Vagina (tissue), 2 donors: ENCODE results near the gene CA5A. TPM values are rescaled to one million over a fixed set of nuclear protein-coding genes. Genes with fewer than 3 reads are reported as not detected.

ENCODE experiments used
- DNase-seq, 2 donors: peaks; one replicate each; pipeline ENCODE4 v3.0.0-alpha.2; 2017; ENCODE audit errors: extremely low spot score in 2 of 2
- H3K27ac ChIP-seq: fragments of 200-600 bp; sonication (generic); one replicate; pipeline ENCODE4 v1.5.1; 2019
- H3K27me3 ChIP-seq: fragments of 200-600 bp; sonication (generic); one replicate; pipeline ENCODE4 v1.5.1; 2019
- H3K36me3 ChIP-seq, 2 donors: fragments of 200-600 bp; sonication (generic); one replicate each; pipeline ENCODE4 v1.5.1; 2017 to 2019
- H3K4me1 ChIP-seq: fragments of 200-600 bp; sonication (generic); one replicate; pipeline ENCODE4 v1.5.1; 2019
- H3K4me3 ChIP-seq, 2 donors: fragments of 200-600 bp; sonication (generic); 1 replicate in 1 of 2; 2 replicates in 1 of 2; pipeline ENCODE4 v1.5.1; 2016 to 2019
- H3K9me3 ChIP-seq: fragments of 200-600 bp; sonication (generic); one replicate; pipeline ENCODE4 v1.5.1; 2019
- POLR2A ChIP-seq, 2 donors: fragments of 450-650 bp; IDR thresholded peaks; one replicate each; pipeline ENCODE4 v1.6.1; 2017; ENCODE audit warnings: antibody characterized with exemption in 2 of 2, mild to moderate bottlenecking in 2 of 2, moderate library complexity in 2 of 2
- POLR2AphosphoS5 ChIP-seq, 2 donors: sonication (generic); formaldehyde crosslinking; IDR thresholded peaks; one replicate each; pipeline ENCODE4 v1.9.0; 2017; ENCODE audit warnings: antibody characterized with exemption in 2 of 2, mild to moderate bottlenecking in 2 of 2, low read depth in 1 of 2; ENCODE audit not compliant: insufficient read depth in 1 of 2
- intact Hi-C: fragments of 100-400 bp; cut with DNase I; formaldehyde crosslinking; loops from one replicate; pipeline ENCODE4 v1.15.1; 2023
- total RNA-seq: library from RNA; depleted of rRNA; stranded (reverse); fragments of >200 nt; gene quantifications from one replicate; pipeline ENCODE4 v1.2.3, GENCODE V29; 2016
- TF ChIP-seq, protein P1 (sequence below), 3 experiments: fragments of 450-650 bp in 2 of 3; fragments of 200-600 bp in 1 of 3; sonication (generic) in 1 of 3; IDR thresholded peaks; one replicate each; pipeline ENCODE4 v1.5.1; 2017 to 2019; ENCODE audit warnings: antibody characterized with exemption in 3 of 3, mild to moderate bottlenecking in 2 of 3, moderate library complexity in 2 of 3

CA5A gene
- total RNA-seq, 1 donor from 2014 or later = not detected

DNA sequence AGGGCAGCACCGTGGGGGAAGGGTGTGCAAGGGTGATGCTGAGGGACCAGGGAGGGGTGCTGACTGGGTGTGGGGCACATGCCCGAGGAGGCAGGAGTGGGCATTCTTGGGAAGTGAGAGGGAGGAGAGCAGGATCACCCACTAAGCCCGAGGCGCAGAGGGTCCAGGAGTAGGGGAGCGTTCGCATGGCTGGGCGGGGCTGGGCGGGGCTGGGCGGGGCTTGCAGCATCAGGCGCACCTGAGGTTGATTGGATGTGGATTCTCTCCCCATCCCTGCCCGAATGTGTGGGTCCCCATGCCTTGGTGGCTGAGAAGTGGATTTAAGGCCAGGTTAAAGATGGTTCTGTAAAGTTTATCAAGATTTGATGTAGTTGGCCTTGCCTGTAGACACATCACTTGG is 29.1 kb upstream of the CA5A start:
- Histone ChIP-seq H3K36me3 (no peaks in the 10 kb centered on the region), H3K27me3 (no peaks in the 10 kb centered on the region), H3K9me3 (no peaks in the 10 kb centered on the region), H3K4me1 (peaks cover 44% of the 10 kb centered on the region), H3K4me3 (no peak overlapping the region), H3K27ac (peak overlapping the region; percentile 70)
- intact Hi-C loops = no loop called here
- DNase-seq = no peak
- TF ChIP-seq POLR2AphosphoS5 (IDR thresholded peaks at IDR 0.05; ENCODE audit: insufficient read depth in 1 of 2, low read depth in 1 of 2) (no peak), POLR2A (IDR thresholded peaks at IDR 0.05) (no peak)
- TF ChIP-seq, protein P1, sequence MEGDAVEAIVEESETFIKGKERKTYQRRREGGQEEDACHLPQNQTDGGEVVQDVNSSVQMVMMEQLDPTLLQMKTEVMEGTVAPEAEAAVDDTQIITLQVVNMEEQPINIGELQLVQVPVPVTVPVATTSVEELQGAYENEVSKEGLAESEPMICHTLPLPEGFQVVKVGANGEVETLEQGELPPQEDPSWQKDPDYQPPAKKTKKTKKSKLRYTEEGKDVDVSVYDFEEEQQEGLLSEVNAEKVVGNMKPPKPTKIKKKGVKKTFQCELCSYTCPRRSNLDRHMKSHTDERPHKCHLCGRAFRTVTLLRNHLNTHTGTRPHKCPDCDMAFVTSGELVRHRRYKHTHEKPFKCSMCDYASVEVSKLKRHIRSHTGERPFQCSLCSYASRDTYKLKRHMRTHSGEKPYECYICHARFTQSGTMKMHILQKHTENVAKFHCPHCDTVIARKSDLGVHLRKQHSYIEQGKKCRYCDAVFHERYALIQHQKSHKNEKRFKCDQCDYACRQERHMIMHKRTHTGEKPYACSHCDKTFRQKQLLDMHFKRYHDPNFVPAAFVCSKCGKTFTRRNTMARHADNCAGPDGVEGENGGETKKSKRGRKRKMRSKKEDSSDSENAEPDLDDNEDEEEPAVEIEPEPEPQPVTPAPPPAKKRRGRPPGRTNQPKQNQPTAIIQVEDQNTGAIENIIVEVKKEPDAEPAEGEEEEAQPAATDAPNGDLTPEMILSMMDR (IDR thresholded peaks at IDR 0.05) = no peak

DNA sequence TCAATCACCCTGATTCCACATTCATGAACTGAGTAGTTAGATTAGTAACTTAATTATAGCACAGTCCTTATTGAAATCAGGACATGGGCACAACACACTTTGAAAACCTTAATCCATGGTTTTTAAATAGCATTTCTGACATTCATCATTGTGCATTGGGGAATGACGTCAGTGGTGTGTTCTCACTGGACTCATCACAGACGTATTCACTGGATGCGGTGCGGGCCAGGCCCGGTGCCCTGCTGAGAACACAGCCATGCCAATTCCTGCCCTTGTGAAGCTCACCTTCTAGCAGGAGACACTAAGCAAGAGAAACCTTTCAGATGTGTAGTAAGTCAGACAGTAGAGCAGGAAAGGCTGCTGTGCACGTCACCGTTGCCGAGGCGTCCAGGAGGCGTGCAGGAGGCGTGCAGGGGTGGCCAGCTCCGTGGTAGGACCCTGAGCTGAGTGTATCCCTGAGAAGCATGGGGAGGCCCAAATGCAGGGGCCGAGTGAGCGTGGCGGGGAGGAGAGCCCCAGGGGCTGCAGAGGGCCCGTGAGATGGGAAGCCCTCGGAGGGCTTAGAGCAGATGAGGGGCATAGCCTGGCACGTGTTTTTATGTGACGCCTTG is 27.8 kb upstream of the CA5A start:
- Histone ChIP-seq H3K36me3 (no peaks in the 10 kb centered on the region), H3K27me3 (no peaks in the 10 kb centered on the region), H3K27ac (no peak overlapping the region), H3K9me3 (no peaks in the 10 kb centered on the region), H3K4me3 (no peak overlapping the region), H3K4me1 (peaks cover 46% of the 10 kb centered on the region)
- TF ChIP-seq POLR2AphosphoS5 (IDR thresholded peaks at IDR 0.05; ENCODE audit: insufficient read depth in 1 of 2, low read depth in 1 of 2) (no peak), POLR2A (IDR thresholded peaks at IDR 0.05) (no peak)
- TF ChIP-seq, protein P1 (IDR thresholded peaks at IDR 0.05) = no peak
- intact Hi-C loops = no loop called here
- no peak for DNase-seq

DNA sequence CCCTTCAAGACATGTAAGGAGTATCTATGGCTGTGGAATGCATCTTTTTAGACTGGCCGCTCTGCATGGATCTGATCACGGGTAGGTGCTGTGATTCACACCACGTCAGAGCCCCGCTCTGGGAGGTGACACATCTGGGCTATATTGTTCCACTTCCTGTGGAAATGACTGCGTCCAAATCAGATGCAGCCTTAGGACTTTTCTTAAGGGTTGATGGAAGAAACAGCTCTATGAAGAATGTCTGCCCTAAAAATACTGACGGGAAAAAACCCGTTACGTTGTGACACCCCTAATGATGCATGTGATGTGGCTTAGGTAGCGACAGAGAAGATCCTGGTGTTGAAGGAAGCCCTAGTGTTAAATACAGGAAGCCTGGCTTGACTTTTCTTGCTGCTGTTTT is 27.1 kb upstream of the CA5A start:
- DNase-seq = no peak
- Histone ChIP-seq H3K4me3 (no peak overlapping the region), H3K27me3 (no peaks in the 10 kb centered on the region), H3K27ac (no peak overlapping the region), H3K36me3 (no peaks in the 10 kb centered on the region), H3K9me3 (no peaks in the 10 kb centered on the region), H3K4me1 (peaks cover 51% of the 10 kb centered on the region)
- intact Hi-C loops = no loop called here
- TF ChIP-seq POLR2A (IDR thresholded peaks at IDR 0.05) (no peak), POLR2AphosphoS5 (IDR thresholded peaks at IDR 0.05; ENCODE audit: insufficient read depth in 1 of 2, low read depth in 1 of 2) (no peak)
- TF ChIP-seq, protein P1 (IDR thresholded peaks at IDR 0.05) = no peak

DNA sequence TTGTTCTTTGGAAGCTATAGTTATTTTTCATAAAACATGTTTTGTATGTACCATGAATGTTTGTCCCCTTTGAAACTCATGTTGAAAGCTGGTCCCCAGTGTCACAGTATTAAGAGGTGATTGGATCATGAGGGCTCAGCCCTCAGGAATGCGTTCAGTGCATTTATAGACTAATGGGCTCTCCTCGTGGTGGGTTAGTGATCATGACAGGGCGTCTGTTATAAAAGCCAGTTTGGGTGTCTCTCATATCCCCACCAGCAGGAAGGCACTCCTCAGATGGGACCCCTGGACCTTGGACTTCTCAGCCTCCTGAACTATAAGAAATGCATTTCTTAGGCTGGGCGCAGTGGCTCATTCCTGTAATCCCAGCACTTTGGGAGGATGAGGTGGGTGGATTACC is 25.3 kb upstream of the CA5A start:
- no peak overlapping the region for H3K4me3 ChIP-seq
- H3K9me3 ChIP-seq = no peaks in the 10 kb centered on the region
- H3K27ac ChIP-seq = no peak overlapping the region
- no peak for TF ChIP-seq POLR2A (IDR thresholded peaks at IDR 0.05)
- no peak for TF ChIP-seq POLR2AphosphoS5 (IDR thresholded peaks at IDR 0.05; ENCODE audit: insufficient read depth in 1 of 2, low read depth in 1 of 2)
- TF ChIP-seq, protein P1 (IDR thresholded peaks at IDR 0.05) = no peak
- DNase-seq = no peak
- H3K4me1 ChIP-seq = peaks cover 45% of the 10 kb centered on the region
- no peaks in the 10 kb centered on the region for H3K27me3 ChIP-seq
- H3K36me3 ChIP-seq = no peaks in the 10 kb centered on the region
- intact Hi-C loops = no loop called here

DNA sequence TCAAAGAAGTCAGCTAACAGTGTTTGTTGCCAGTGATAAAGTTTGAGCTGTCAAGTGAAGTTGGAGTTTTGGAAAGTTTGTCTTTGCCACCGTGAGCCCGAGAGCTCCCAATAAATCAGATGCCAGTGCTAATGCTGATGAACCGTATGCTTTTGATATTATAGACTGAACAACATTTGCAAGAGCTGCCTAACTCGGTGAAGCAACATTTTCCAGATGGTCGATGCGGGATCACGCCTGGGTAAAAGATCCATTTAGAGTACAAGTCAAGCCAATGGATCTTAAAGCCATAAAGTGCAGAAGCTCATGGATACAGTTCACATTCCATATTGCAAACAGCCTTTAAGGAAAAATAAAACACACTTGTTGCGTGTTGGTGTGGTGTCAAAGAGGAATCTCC is 24.5 kb upstream of the CA5A start:
- TF ChIP-seq, protein P1 (IDR thresholded peaks at IDR 0.05) = no peak
- no peak for TF ChIP-seq POLR2A (IDR thresholded peaks at IDR 0.05)
- TF ChIP-seq POLR2AphosphoS5 (IDR thresholded peaks at IDR 0.05; ENCODE audit: insufficient read depth in 1 of 2, low read depth in 1 of 2) = no peak
- intact Hi-C loops = no loop called here
- Histone ChIP-seq H3K9me3 (no peaks in the 10 kb centered on the region), H3K4me3 (no peak overlapping the region), H3K27me3 (no peaks in the 10 kb centered on the region), H3K27ac (no peak overlapping the region), H3K36me3 (no peaks in the 10 kb centered on the region), H3K4me1 (peaks cover 45% of the 10 kb centered on the region)
- no peak for DNase-seq
